Fibroblast of the aortic adventitia (primary cell): ENCODE measurements around the gene VDAC2. TPM values are rescaled to one million over a fixed set of nuclear protein-coding genes. Genes with fewer than 3 reads are reported as not detected.

ENCODE experiments used
- DNase-seq: peaks from one replicate; pipeline ENCODE4 v3.0.0-alpha.2; 2010; ENCODE audit warnings: low read depth
- H3K4me3 ChIP-seq: 2 replicates; pipeline ENCODE4 v1.5.1; 2011; ENCODE audit warnings: low read depth, mild to moderate bottlenecking, control low read depth, low read length, moderate library complexity
- small RNA-seq: library from RNA; depleted of rRNA; stranded (forward); fragments of <200 nt; gene quantifications from one replicate; pipeline ENCODE3, GENCODE V24; 2012
- total RNA-seq: library from RNA; depleted of rRNA; stranded (reverse); fragments of >200 nt; gene quantifications from 2 replicates; pipeline ENCODE4 v1.2.3, GENCODE V29; 2012; ENCODE audit warnings: low replicate concordance
- TF ChIP-seq, protein P1 (sequence below): IDR thresholded peaks from 2 replicates; pipeline ENCODE4 v1.5.1; 2011; ENCODE audit warnings: mild to moderate bottlenecking, low read length, control low read depth, inconsistent platforms; ENCODE audit not compliant: insufficient read depth

The VDAC2 gene
- total RNA-seq, 1 donor = 174 TPM

DNA sequence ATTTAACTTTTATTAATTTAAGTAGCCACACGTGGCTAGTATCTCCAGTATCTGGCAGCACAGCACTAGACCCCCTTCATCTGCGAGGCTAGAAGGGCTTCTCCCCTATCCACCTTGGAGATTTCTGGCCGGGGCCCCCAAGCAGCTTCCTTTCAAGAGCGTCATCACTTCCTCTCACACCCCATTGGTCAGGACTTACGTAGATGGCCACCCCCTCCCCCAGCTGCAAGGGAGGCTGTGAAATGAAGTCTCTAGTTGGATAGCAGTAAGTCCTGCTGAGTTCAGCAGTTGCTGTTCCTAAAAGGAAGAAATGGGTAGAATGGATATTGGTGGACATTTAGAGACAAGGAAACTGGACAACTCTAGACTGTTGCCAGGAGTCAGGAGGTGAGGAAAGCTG is 59.0 kb downstream of the VDAC2 start:
- TF ChIP-seq, protein P1, sequence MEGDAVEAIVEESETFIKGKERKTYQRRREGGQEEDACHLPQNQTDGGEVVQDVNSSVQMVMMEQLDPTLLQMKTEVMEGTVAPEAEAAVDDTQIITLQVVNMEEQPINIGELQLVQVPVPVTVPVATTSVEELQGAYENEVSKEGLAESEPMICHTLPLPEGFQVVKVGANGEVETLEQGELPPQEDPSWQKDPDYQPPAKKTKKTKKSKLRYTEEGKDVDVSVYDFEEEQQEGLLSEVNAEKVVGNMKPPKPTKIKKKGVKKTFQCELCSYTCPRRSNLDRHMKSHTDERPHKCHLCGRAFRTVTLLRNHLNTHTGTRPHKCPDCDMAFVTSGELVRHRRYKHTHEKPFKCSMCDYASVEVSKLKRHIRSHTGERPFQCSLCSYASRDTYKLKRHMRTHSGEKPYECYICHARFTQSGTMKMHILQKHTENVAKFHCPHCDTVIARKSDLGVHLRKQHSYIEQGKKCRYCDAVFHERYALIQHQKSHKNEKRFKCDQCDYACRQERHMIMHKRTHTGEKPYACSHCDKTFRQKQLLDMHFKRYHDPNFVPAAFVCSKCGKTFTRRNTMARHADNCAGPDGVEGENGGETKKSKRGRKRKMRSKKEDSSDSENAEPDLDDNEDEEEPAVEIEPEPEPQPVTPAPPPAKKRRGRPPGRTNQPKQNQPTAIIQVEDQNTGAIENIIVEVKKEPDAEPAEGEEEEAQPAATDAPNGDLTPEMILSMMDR = no peak
- no peak overlapping the region for H3K4me3 ChIP-seq
- no peak for DNase-seq

DNA sequence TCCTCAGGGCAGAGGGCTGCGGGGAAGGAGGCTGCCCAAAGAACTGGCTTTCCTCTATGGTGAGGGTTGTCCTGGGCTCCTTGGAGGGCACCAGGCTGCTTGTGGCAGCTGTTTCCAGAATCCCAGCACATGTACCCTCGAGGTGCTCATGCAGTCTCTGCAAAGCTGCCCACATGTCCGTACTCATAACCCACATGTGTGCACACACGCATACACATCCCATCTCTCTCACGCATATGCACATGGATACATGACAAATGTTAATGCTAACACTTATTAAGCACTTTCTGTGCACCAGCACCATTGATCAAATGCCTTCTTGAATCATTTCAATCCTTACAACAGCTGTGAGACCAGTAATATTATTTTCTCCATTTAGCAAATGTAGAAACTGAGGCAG is 61.5 kb downstream of the VDAC2 start:
- no peak for DNase-seq
- TF ChIP-seq, protein P1 = no peak
- no peak overlapping the region for H3K4me3 ChIP-seq

DNA sequence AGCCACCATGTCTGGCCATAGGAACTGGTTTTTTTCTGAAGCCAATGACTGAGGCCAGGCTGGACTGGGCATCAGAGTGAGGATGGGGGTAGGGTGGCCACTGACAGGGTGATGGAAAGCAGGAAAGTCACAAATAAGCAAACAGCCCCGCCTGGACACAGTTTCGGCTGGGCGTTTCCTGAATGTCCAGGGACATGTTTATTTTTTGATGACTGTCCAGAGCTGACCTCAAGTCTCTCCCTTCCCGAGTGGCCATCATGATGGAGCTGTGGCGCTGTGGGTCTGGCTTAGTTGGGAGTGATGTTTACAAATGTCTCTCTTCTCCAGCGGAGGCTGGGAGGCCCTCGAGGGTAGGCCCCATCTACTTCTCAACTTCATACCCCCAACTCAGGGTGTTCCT is 62.3 kb downstream of the VDAC2 start:
- no peak for DNase-seq
- no peak overlapping the region for H3K4me3 ChIP-seq
- TF ChIP-seq, protein P1 = no peak

DNA sequence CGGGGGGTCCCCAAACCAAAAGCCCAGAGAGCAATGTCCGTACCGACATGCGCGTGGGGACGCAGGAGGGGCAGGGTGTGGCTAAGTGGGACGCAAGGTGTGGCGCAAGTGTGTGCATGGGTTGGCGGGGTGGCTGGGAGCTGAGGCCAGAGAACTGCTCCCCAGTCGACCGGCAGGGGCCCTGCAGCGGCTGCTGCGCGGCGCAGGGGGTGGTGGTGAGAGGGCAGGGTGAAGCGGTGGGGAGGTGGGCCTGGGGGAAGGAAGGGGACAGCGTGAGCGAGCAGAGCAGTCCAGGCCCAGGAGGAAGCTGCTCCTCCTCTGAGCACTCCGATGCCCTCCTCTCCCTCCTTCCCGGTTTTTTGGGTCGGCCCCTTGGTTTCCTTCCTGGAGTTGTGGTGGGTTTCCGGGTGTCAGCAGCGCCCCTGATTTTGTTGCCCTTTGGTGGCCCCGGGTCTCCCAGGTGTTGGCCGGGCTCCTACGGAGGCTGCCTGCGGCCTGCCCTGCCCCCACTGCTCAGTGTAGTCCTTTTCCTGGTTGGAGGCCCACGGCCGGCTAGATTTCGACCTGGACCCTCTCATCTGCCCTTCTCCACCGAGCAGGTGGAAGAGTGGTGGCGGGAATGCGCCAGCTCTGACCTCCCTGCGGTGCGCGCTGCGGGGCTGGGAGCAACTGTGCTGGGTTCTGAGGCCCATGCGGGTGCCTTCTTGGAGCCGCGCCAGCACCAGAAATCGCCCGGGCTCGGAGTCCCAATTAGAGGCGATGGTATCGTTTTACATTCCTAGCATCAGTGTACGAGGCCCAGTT is 65.7 kb downstream of the VDAC2 start:
- H3K4me3 ChIP-seq = no peak overlapping the region
- no peak for DNase-seq
- TF ChIP-seq, protein P1 = no peak

DNA sequence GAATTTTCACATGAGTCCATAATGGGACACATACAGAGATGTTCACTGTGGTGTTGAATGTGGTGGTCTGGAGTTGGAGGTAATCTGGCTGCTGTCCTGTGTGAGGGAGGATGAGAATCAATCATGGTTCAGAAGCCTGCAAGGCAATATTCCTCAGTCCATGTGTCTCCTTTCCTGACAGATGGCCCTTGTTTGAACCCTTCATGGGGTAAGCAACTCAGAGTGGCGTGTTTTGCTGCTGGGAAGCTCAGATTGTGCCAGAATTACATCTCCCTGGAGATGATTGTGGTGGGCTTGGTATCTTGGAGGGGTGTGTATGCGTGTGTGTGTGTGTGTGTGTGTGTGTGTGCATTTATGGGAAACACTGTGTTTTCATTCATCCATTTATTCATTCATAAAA is 69.6 kb downstream of the VDAC2 start:
- no peak overlapping the region for H3K4me3 ChIP-seq
- TF ChIP-seq, protein P1 = no peak
- DNase-seq = peak; percentile 21

Small RNAs within 50 kb of the gene (small RNA-seq; reads per million reads assigned to genes)
- gene HMGA1P5 (not detected), gene RPL39P25 (not detected)

Other genes starting within 250 kb of the VDAC2 start
- 29.3 and 38.1 TPM in 2 replicates for gene SAMD8, start 99.1 kb upstream of the VDAC2 start, total RNA-seq
- gene COMTD1, start 25.2 kb downstream of the VDAC2 start, total RNA-seq = 7.0 and 16.3 TPM in 2 replicates
- gene ZNF503, start 191.0 kb downstream of the VDAC2 start, total RNA-seq = 21.7 and 29.8 TPM in 2 replicates
- 3.6 and 6.3 TPM in 2 replicates for gene LRMDA, start 220.8 kb downstream of the VDAC2 start, total RNA-seq